Suprapubic skin (tissue), 4 donors: ENCODE data around the gene BIRC3. TPM values are rescaled to one million over a fixed set of nuclear protein-coding genes. Genes with fewer than 3 reads are reported as not detected.

ENCODE experiments used
- DNase-seq, 2 donors: peaks; one replicate each; pipeline ENCODE4 v3.0.0-alpha.2; 2019; ENCODE audit warnings: low spot score in 2 of 2
- H3K27ac ChIP-seq: fragments of 200-600 bp; sonication (generic); one replicate; pipeline ENCODE4 v1.5.1; 2019
- H3K27me3 ChIP-seq: fragments of 200-600 bp; sonication (generic); one replicate; pipeline ENCODE4 v1.5.1; 2019
- H3K36me3 ChIP-seq: fragments of 200-600 bp; sonication (generic); one replicate; pipeline ENCODE4 v1.5.1; 2019
- H3K4me1 ChIP-seq: fragments of 200-600 bp; sonication (generic); one replicate; pipeline ENCODE4 v1.5.1; 2019
- H3K4me3 ChIP-seq: fragments of 200-600 bp; sonication (generic); one replicate; pipeline ENCODE4 v1.5.1; 2019; ENCODE audit warnings: mild to moderate bottlenecking
- H3K9me3 ChIP-seq: fragments of 200-600 bp; sonication (generic); one replicate; pipeline ENCODE4 v1.5.1; 2019
- CTCF ChIP-seq, 2 donors: fragments of 200-600 bp in 1 of 2; fragments of 450-650 bp in 1 of 2; sonication (generic) in 1 of 2; IDR thresholded peaks; one replicate each; pipeline ENCODE4 v1.5.1; 2016 to 2019; ENCODE audit warnings: antibody characterized with exemption in 2 of 2, mild to moderate bottlenecking in 1 of 2, moderate library complexity in 1 of 2
- EP300 ChIP-seq: sonication (generic); formaldehyde crosslinking; IDR thresholded peaks from one replicate; pipeline ENCODE4 v1.6.1; 2017; ENCODE audit warnings: antibody characterized with exemption
- POLR2A ChIP-seq, 2 donors: fragments of 450-650 bp; IDR thresholded peaks; one replicate each; pipeline ENCODE4 v1.6.1; 2017; ENCODE audit warnings: antibody characterized with exemption in 2 of 2, mild to moderate bottlenecking in 2 of 2, moderate library complexity in 2 of 2
- POLR2AphosphoS5 ChIP-seq, 3 donors: sonication (generic); formaldehyde crosslinking; IDR thresholded peaks; one replicate each; pipeline ENCODE4 v1.6.1; 2017; ENCODE audit warnings: antibody characterized with exemption in 3 of 3
- WGBS: methylation state at CpG from one replicate; pipeline ENCODE4 v1.1.5; 2018; 5-methylcytosine and 5-hydroxymethylcytosine counted together
- total RNA-seq, 4 donors: library from RNA; depleted of rRNA; stranded (reverse); fragments of >200 nt; gene quantifications; one replicate each; pipeline ENCODE4 v1.1.0, GENCODE V29; 2016

Gene BIRC3
- total RNA-seq, 4 donors from 2014 or later, result 4.0 to 18.2 (median 10.7) TPM

GRCh38 chr11:102384419-102385079 is 67.3 kb downstream of the BIRC3 start:
- WGBS, result 87% methylated on average over 15 of the region's 15 CpGs
- H3K27me3 ChIP-seq, result no peaks in the 10 kb centered on the region
- TF ChIP-seq EP300 (no peak), POLR2AphosphoS5 (IDR thresholded peaks at IDR 0.05) (no peak), POLR2A (IDR thresholded peaks at IDR 0.05) (no peak), CTCF (IDR thresholded peaks at IDR 0.05) (no peak)
- no peak overlapping the region for H3K4me3 ChIP-seq
- no peaks in the 10 kb centered on the region for H3K9me3 ChIP-seq
- DNase-seq, result peak in 1 of 2 donors; percentile 54
- H3K4me1 ChIP-seq, result no peaks in the 10 kb centered on the region
- H3K36me3 ChIP-seq, result peaks cover 62% of the 10 kb centered on the region
- H3K27ac ChIP-seq, result no peak overlapping the region

DNA sequence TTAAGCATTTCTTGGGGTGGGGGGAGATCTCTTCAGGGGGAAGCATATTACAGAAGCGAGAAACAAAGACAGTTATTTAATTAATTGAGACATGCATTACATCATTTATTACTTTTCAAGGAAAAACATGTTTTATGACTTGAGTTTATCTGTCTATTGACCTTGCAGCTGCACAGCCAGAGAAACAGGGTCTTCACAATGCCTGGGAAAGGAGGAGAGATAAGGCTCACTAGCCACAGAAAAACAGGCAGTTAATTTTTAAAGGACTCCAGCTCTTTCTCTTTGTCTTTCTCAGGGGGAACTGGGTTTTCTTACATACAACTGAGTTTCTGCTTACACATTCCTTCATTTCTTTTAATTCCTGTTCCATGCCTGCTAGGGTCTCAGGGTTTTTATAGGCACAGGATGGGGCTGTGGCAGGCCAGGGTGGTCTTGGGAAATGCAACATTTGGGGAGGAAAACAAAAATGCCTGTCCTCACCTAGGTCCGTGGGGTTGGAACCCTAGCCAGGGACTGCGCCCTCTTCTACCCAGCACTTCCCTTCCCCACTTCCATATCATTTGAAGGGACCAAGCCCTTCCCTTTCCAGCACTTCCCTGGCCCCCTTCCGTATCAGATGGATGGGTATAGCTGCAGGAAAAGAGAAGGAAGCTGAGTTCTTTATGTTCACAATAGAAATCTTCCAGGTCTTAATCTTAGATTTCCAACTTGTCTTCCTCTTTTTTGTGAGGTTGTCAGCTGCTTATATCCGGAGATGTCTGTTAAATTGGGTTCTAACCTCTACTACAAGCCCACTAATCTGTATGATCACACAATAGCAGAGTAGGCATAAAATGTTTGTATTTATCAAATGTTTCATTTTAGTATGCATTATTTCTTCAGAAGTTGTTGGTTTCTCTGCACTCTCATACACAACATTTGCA is 68.1 kb downstream of the BIRC3 start:
- Histone ChIP-seq H3K4me3 (no peak overlapping the region), H3K27me3 (no peaks in the 10 kb centered on the region), H3K27ac (no peak overlapping the region), H3K36me3 (peaks cover 55% of the 10 kb centered on the region), H3K4me1 (no peaks in the 10 kb centered on the region), H3K9me3 (no peaks in the 10 kb centered on the region)
- DNase-seq, result no peak
- 85% methylated on average over 5 of the region's 5 CpGs for WGBS
- TF ChIP-seq POLR2AphosphoS5 (IDR thresholded peaks at IDR 0.05) (no peak), EP300 (no peak), POLR2A (IDR thresholded peaks at IDR 0.05) (no peak), CTCF (IDR thresholded peaks at IDR 0.05) (no peak)

DNA sequence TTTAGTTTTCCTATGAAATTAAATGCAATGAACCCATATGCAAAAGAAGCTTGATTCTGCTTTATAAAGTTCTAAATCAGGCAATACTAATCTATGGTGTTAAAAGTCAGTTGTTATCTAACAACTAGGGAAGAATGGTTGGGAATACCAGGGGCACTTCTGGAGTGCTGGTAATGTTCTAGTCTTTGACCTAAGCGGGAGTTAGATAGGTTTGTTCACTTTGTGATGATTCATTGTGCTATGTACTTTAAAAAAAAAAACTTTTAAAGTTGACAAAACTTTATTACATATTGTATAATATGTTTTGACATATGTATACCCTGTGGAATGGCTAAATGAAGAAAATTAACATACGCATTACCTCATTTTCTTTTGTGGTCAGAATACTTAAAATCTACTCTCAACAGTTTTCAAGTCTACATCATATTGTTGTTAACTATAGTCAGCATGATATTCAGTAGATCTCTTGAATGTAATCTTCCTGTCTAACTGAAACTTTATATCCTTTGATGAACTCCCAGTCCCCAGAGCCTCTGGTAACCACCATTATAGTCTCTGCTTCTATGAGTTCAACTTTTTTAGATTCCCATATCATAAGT is 69.0 kb downstream of the BIRC3 start:
- Histone ChIP-seq H3K27me3 (no peaks in the 10 kb centered on the region), H3K36me3 (peaks cover 52% of the 10 kb centered on the region), H3K9me3 (no peaks in the 10 kb centered on the region), H3K4me3 (no peak overlapping the region), H3K4me1 (no peaks in the 10 kb centered on the region), H3K27ac (no peak overlapping the region)
- no peak for DNase-seq
- TF ChIP-seq POLR2AphosphoS5 (IDR thresholded peaks at IDR 0.05), result no peak
- no peak for TF ChIP-seq EP300
- TF ChIP-seq POLR2A (IDR thresholded peaks at IDR 0.05), result no peak
- no peak for TF ChIP-seq CTCF (IDR thresholded peaks at IDR 0.05)
- 96% methylated on average over 2 of the region's 2 CpGs for WGBS

- Histone ChIP-seq H3K36me3 (peaks cover 55% of the 10 kb centered on the region), H3K27ac (no peak overlapping the region), H3K4me1 (no peaks in the 10 kb centered on the region), H3K9me3 (no peaks in the 10 kb centered on the region), H3K4me3 (no peak overlapping the region), H3K27me3 (no peaks in the 10 kb centered on the region)
- WGBS, result 83% methylated on average over 8 of the region's 8 CpGs
- TF ChIP-seq POLR2AphosphoS5 (IDR thresholded peaks at IDR 0.05) (no peak), POLR2A (IDR thresholded peaks at IDR 0.05) (no peak), CTCF (IDR thresholded peaks at IDR 0.05) (no peak), EP300 (no peak)
- no peak for DNase-seq
Measured at GRCh38 chr11:102387043-102387781, 69.9 kb downstream of the BIRC3 start.

Other genes starting within 250 kb of the BIRC3 start
- 100 to 1,000 TPM; 226 to 310 (median 252) TPM for gene YAP1, start 207.0 kb upstream of the BIRC3 start, total RNA-seq
- gene BIRC2, start 29.7 kb downstream of the BIRC3 start, total RNA-seq, result 10 to 100 TPM; 56.9 to 76.5 (median 64.6) TPM
- 100 to 1,000 TPM; 161 to 212 (median 197) TPM for gene TMEM123, start 135.3 kb downstream of the BIRC3 start, total RNA-seq
- 100 to 1,000 TPM in 1 of 4 donors, 10 to 100 TPM in 3; 29.9 to 155 (median 81.8) TPM for gene MMP7, start 213.3 kb downstream of the BIRC3 start, total RNA-seq